ENCODE results near the gene TRRAP.

TRRAP gene

DNA sequence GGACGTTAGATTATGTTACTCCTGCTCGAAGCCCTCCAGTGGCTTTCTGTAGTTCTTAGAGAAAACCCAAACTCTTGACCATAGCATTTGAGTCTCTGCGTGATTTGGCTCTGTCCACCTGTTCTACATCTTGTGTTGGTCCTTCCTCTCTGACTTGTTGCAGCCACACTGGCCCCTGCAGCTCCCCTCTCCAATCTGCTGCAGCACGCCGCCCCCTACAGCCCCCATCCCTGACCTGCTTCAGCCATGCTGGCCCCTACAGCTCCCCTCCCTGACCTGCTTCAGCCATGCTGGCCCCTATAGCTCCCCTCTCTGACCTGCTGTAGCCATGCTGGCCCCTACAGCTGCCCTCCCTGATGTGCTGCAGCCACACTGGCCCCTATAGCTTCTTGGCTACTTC, 29.2 kb downstream of the TRRAP start:
- no peak for DNase-seq

GRCh38 chr7:98908585-98908984, 30.3 kb downstream of the TRRAP start:
- no peak for DNase-seq

- no peak for DNase-seq
These were observed 31.2 kb downstream of the TRRAP start for GRCh38 chr7:98909487-98909886.

DNA sequence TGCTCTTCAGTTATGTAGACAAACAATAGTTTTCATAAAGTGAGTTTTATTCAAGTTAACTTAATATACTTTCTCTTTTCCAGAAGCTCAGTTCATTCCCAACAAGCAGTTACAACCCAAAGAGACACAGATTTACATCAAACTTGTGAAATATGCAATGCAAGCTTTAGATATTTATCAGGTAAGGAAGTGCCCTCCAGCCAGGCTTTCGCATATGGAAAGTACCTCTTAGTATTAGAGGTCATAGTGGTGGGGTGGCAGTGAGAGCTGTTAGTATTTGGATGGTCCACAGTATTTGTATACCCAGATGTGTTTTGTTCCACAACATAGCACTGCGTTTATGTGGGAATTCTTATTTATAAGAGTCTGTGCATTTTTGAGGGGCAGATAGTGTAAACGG, 32.1 kb downstream of the TRRAP start:
- no peak for DNase-seq

GRCh38 chr7:98911916-98912315, 33.6 kb downstream of the TRRAP start:
- DNase-seq: peak; percentile 87

DNA sequence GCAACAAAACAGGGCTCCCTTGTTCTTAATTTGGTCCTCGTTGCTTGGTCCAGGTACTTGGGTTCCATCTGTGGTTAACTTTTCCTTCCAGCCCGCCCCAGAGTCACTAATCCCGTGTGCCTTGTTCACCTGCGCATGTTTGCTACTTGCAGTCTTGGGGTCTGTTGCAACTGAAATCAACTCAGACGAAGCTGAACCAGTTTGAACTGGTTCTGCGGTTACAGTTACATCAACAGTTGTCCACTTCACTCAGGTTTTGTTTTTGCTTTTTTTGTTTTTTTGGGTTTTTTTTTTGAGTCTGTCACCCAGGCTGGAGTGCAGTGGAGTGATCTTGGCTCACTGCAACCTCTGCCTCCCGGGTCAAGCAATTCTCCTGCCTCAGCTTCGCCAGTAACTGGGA, 34.7 kb downstream of the TRRAP start:
- no peak for DNase-seq

- no peak for DNase-seq
These were observed 35.3 kb downstream of the TRRAP start for GRCh38 chr7:98913612-98914011.

GRCh38 chr7:98917331-98917730, 39.0 kb downstream of the TRRAP start:
- no peak for DNase-seq

- no peak for DNase-seq
These were observed 43.5 kb downstream of the TRRAP start for GRCh38 chr7:98921608-98922372.

DNA sequence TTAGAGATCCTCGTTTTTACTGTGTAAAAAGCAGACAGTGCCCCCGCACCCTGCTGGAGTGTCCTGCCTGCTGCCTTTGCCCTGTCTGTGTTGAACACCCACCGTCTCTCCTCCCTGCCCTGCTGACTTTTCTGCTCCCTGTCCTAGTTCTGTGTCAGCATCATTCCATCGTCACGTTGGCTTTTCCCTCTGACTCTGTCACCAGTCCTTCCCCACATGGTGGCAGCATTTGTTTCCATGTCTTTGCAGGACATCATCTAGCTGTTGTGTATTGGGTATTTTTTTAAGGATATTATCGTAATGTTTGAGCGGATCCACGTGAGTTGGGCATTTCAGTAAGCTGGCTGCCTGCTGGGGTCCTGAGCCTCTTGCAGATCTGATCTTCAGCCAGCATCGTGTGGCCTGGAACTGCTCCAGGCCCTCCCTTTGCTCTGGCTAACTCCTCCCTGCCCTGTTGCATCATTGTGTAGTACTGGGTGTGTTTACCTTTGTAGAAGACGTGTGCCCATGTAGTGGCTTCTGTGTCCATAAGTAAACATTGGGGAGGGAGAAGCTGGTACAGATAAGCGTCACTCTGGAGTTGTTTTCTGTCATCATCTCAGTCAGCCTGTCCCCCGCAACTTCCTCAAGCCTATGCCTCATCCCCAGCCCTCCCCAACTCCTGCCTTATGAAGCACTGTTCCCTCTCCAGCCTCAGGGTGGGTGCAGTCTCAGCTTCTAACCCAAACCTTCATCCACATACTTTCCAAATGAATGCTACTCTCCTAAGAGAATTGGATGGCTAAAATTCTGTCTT, 44.3 kb downstream of the TRRAP start:
- DNase-seq: no peak

- no peak for DNase-seq
These were observed 45.2 kb downstream of the TRRAP start for GRCh38 chr7:98923512-98923911.

GRCh38 chr7:98927125-98927524, 48.8 kb downstream of the TRRAP start:
- no peak for DNase-seq

GRCh38 chr7:98930464-98930863, 52.1 kb downstream of the TRRAP start:
- no peak for DNase-seq

GRCh38 chr7:98930921-98931320, 52.6 kb downstream of the TRRAP start:
- no peak for DNase-seq

DNA sequence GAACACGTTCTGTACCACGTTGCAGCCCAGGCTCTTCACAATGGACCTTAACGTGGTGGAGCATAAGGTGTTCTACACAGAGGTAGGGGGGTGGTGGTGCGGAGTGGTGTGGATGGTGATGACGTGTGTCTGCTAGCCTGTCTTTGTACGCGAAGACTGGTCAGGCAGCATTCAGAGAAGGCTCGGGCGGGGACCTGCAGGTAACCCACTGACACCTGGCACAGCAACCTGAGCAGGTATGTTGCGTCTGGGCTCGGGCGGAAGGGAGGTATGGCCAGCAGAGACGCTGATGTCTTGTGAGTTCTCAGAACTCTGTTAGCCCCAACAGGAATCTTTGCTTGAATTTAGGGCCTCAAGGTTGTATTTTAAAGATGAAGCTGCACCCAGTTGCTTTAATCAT, 55.0 kb downstream of the TRRAP start:
- no peak for DNase-seq

DNA sequence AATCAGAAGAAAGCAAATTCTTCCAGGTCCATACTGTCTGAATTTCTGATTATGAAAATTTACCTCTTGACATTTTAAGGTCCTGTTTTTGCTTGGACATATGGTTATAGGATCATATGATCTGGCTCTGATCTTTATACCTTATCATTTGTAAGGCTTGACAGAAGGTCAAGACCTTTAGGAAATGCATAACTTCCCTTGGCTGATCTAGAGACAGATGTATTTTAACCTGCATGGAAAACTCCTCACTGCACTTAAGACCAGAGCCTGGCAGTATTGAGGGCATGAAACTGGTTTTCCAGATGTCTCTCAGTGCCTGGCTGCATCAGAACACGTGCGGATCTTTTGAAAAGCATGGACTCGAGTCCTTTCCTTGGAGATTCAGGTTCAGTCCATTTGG, 55.9 kb downstream of the TRRAP start:
- DNase-seq: no peak

- no peak for DNase-seq
These were observed 57.5 kb downstream of the TRRAP start for GRCh38 chr7:98935811-98936210.

DNA sequence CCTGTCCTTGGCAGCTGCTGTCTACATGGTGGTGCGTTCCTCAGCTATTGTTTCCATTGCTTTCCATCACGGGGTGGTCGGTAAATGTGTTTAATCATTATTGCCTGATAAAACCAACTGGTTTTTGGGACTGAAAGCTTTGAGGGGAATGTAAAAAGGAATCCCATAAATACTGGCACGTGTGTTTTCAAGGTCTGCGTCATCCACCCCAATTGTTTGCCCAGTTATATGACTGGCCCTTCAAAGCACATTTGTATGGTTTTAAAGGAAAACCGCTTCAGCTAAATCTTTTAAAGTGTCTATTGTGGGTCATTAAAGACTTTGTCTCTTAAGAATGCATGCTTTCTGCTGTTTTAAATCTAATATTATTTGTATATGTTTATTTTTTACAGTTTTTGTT, 65.0 kb downstream of the TRRAP start:
- DNase-seq: no peak

DNA sequence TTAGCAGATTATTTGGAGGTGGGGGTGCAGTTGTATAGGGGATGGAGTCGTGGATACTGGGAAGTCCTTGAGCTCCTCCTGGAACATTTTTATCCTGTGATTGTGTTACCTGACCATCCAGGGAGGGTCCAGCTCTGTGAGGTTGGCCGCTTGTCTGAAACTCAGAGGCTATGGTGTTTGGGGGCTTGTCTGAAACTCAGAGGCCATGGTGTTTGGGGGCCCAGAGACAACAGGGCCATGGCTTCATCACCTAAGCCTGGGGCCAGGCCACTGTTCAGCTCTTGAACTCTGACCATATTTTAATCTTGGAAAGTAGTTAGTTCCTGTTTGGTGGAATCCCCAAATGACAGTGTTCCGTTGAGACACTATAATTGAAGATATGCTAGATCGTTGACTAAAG, 66.1 kb downstream of the TRRAP start:
- no peak for DNase-seq

DNA sequence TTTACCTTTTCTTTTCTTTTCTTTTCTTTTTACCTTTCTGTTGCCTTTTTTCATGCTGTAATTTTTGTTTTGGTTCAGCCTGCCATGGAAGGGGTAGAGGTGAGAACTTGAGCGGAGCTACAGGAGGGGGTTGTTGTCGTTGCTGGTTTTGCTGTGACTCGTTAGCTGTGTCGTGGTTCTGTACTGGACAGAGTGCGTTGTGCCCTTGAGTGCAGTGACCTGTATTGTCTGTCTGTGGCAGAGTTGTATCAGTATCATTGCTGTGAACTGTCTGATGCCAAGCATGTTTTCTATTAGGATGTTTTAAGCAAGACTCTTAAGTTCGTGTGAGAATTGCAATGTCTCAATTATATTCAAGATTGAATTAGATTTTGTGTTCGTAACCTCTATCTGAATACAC, 67.5 kb downstream of the TRRAP start:
- DNase-seq: no peak

- no peak for DNase-seq
These were observed 68.1 kb downstream of the TRRAP start for GRCh38 chr7:98946389-98946788.

DNA sequence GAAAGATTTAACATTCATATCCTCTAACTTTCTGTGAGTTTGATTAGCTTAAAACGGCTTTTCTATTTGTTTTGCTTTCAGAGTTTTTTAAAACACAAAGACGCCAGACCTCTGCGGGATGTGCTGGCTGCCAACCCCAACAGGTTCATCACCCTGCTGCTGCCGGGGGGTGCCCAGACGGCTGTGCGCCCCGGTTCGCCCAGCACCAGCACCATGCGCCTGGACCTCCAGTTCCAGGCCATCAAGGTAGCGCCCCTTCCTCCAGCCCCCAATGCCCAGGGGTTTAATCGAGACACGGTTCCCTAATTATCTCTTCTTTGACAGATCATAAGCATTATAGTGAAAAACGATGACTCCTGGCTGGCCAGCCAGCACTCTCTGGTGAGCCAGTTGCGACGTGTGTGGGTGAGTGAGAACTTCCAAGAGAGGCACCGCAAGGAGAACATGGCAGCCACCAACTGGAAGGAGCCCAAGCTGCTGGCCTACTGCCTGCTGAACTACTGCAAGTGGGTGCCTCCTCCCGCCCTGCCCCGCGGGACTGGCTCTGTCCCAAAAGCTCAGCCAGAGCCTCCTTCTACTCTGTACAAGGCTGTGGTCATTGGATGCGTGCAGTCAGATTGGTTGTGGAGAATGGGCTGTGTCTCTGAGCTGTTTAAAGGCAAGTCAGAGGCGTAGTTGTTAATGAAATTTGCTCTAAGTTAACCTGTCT, 71.2 kb downstream of the TRRAP start:
- no peak for DNase-seq

GRCh38 chr7:98955992-98956391, 77.7 kb downstream of the TRRAP start:
- no peak for DNase-seq

DNA sequence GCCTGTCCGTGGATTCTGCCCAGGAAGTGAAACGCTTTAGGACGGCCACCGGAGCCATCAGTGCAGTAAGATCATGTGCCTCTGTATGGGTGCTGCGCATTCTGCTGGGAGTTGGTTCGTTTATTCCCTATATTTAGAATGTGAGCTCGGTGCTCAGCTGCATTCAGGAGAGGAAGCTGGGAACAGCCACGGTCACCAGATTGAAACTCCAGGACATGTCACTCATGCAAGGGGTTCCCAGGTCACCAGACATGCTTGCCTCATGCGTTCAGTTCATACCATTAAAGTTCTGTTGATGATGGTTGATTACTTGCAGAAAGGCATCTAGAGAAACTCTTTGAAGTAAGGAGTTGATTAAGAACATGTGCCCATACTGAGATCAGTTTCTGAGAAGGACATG, 78.1 kb downstream of the TRRAP start:
- no peak for DNase-seq
